Osteoblast (primary cell): ENCODE measurements around the gene PTGES2. TPM values are rescaled to one million over a fixed set of nuclear protein-coding genes. Genes with fewer than 3 reads are reported as not detected.

Source experiments
- DNase-seq: peaks from one replicate; pipeline ENCODE4 v3.0.0; 2011; ENCODE audit warnings: low spot score, mixed read lengths; ENCODE audit not compliant: insufficient read length; ENCODE audit errors: missing footprints
- H2AFZ ChIP-seq: 2 replicates; pipeline ENCODE4 v1.6.0; 2011; ENCODE audit warnings: mild to moderate bottlenecking, low read length
- H3K27ac ChIP-seq: 2 replicates; pipeline ENCODE4 v1.5.1; 2011; ENCODE audit warnings: mild to moderate bottlenecking, low read depth, low read length, moderate library complexity
- H3K27me3 ChIP-seq: 2 replicates; pipeline ENCODE4 v1.6.0; 2012; ENCODE audit warnings: mild to moderate bottlenecking, control low read depth, inconsistent platforms, low read length, moderate library complexity; ENCODE audit not compliant: insufficient read depth
- H3K36me3 ChIP-seq: 2 replicates; pipeline ENCODE4 v1.5.1; 2011; ENCODE audit warnings: mild to moderate bottlenecking, low read length, control low read depth, moderate library complexity; ENCODE audit not compliant: insufficient read depth
- H3K4me1 ChIP-seq: 2 replicates; pipeline ENCODE4 v1.5.1; 2011; ENCODE audit warnings: mild to moderate bottlenecking, low read length, control low read depth, moderate library complexity; ENCODE audit not compliant: insufficient read depth
- H3K4me2 ChIP-seq: 2 replicates; pipeline ENCODE4 v1.6.0; 2011; ENCODE audit warnings: mild to moderate bottlenecking, low read length; ENCODE audit not compliant: insufficient read depth
- H3K4me3 ChIP-seq: fragments of 200-600 bp; sonication (generic); 3 replicates; pipeline ENCODE4 v1.5.1; 2012; ENCODE audit warnings: mild to moderate bottlenecking, low read length, inconsistent platforms; ENCODE audit not compliant: insufficient read depth
- H3K79me2 ChIP-seq: 2 replicates; pipeline ENCODE4 v1.6.0; 2012; ENCODE audit warnings: mild to moderate bottlenecking, low read length, control low read depth, inconsistent platforms; ENCODE audit not compliant: insufficient read depth
- H3K9me3 ChIP-seq: 2 replicates; pipeline ENCODE4 v1.5.1; 2011; ENCODE audit warnings: low read depth, low read length, control low read depth
- H4K20me1 ChIP-seq: 2 replicates; pipeline ENCODE4 v1.6.0; 2012; ENCODE audit warnings: mild to moderate bottlenecking, low read length, control low read depth; ENCODE audit not compliant: insufficient read depth
- CTCF ChIP-seq: IDR thresholded peaks from 2 replicates; pipeline ENCODE4 v1.5.1; 2011; ENCODE audit warnings: mild to moderate bottlenecking, low read depth, low read length, moderate library complexity; ENCODE audit errors: extremely low read depth
- total RNA-seq: library from RNA; depleted of rRNA; stranded (reverse); fragments of >200 nt; gene quantifications from 2 replicates; pipeline ENCODE4 v1.2.3, GENCODE V29; 2012

The PTGES2 gene
- total RNA-seq: 42.7 and 50.3 TPM in 2 replicates

GRCh38 chr9:128127568-128127989 is at the start of gene PTGES2:
PTGES2 (minus strand) TSS chr9:128127729; CDS start chr9:128127717, 12 bp downstream.
- peaks cover 8% of the 10 kb centered on the region for H3K36me3 ChIP-seq
- H3K9me3 ChIP-seq: no peaks in the 10 kb centered on the region
- H3K4me2 ChIP-seq: peak within 1 kb of the TSS; percentile 96
- peaks cover 27% of the 10 kb centered on the region for H3K79me2 ChIP-seq
- peak within 1 kb of the TSS; percentile 92 for H3K27ac ChIP-seq
- peak within 1 kb of the TSS; percentile 97 for H2AFZ ChIP-seq
- H3K4me3 ChIP-seq: peak within 1 kb of the TSS; percentile 95
- peaks cover 19% of the 10 kb centered on the region for H3K4me1 ChIP-seq
- H4K20me1 ChIP-seq: peaks cover 14% of the 10 kb centered on the region
- peak; percentile 97 for DNase-seq
- TF ChIP-seq CTCF: no peak
- H3K27me3 ChIP-seq: peaks cover 10% of the 10 kb centered on the region

- no peak overlapping the region for H3K4me3 ChIP-seq
- H3K79me2 ChIP-seq: peaks cover 2% of the 10 kb centered on the region
- H3K4me1 ChIP-seq: no peaks in the 10 kb centered on the region
- H4K20me1 ChIP-seq: peaks cover 1% of the 10 kb centered on the region
- no peaks in the 10 kb centered on the region for H3K27me3 ChIP-seq
- H2AFZ ChIP-seq: no peak overlapping the region
- H3K27ac ChIP-seq: no peak overlapping the region
- H3K4me2 ChIP-seq: no peak overlapping the region
- no peak for TF ChIP-seq CTCF
- peaks cover 5% of the 10 kb centered on the region for H3K9me3 ChIP-seq
- peaks cover 63% of the 10 kb centered on the region for H3K36me3 ChIP-seq
- DNase-seq: peak; percentile 39
Observed at GRCh38 chr9:128175726-128176125, 48.2 kb upstream of the PTGES2 start.

GRCh38 chr9:128175102-128175563 is 47.6 kb upstream of the PTGES2 start:
- H4K20me1 ChIP-seq: no peaks in the 10 kb centered on the region
- no peak overlapping the region for H3K27ac ChIP-seq
- peaks cover 63% of the 10 kb centered on the region for H3K36me3 ChIP-seq
- DNase-seq: peak; percentile 65
- peaks cover 2% of the 10 kb centered on the region for H3K79me2 ChIP-seq
- no peak for TF ChIP-seq CTCF
- no peak overlapping the region for H3K4me3 ChIP-seq
- no peak overlapping the region for H2AFZ ChIP-seq
- no peak overlapping the region for H3K4me2 ChIP-seq
- H3K27me3 ChIP-seq: no peaks in the 10 kb centered on the region
- H3K9me3 ChIP-seq: peaks cover 5% of the 10 kb centered on the region
- no peaks in the 10 kb centered on the region for H3K4me1 ChIP-seq

- H2AFZ ChIP-seq: no peak overlapping the region
- H4K20me1 ChIP-seq: no peaks in the 10 kb centered on the region
- no peak overlapping the region for H3K27ac ChIP-seq
- no peak for TF ChIP-seq CTCF
- H3K4me2 ChIP-seq: no peak overlapping the region
- peaks cover 4% of the 10 kb centered on the region for H3K9me3 ChIP-seq
- no peaks in the 10 kb centered on the region for H3K27me3 ChIP-seq
- peaks cover 63% of the 10 kb centered on the region for H3K36me3 ChIP-seq
- peaks cover 2% of the 10 kb centered on the region for H3K4me1 ChIP-seq
- H3K79me2 ChIP-seq: peaks cover 2% of the 10 kb centered on the region
- H3K4me3 ChIP-seq: no peak overlapping the region
- peak; percentile 13 for DNase-seq
Observed at GRCh38 chr9:128174062-128174461, 46.5 kb upstream of the PTGES2 start.
